PFSK-1 (cell line): ENCODE results near the gene GNAZ.

Source experiments
- FOXP2 ChIP-seq: optimal IDR thresholded peaks from 2 replicates; pipeline ENCODE3; 2011; ENCODE audit warnings: borderline replicate concordance, control low read depth, inconsistent platforms; ENCODE audit not compliant: insufficient read depth; ENCODE audit errors: extremely low read length, extremely low read depth
- POLR2AphosphoS5 ChIP-seq: IDR thresholded peaks from 2 replicates; pipeline ENCODE4 v1.6.1; 2012; ENCODE audit warnings: low read depth, mild to moderate bottlenecking, control low read depth, low read length, moderate library complexity
- SIN3A ChIP-seq: IDR thresholded peaks from 2 replicates; pipeline ENCODE4 v1.6.1; 2012; ENCODE audit warnings: mild to moderate bottlenecking, low read length, moderate library complexity, borderline replicate concordance; ENCODE audit not compliant: insufficient read depth
- TAF1 ChIP-seq: IDR thresholded peaks from 2 replicates; pipeline ENCODE4 v1.6.1; 2012; ENCODE audit warnings: low read length, control low read depth, borderline replicate concordance; ENCODE audit not compliant: insufficient read depth
- TF ChIP-seq, protein P1 (sequence below), 2 experiments: IDR thresholded peaks; 2 replicates each; pipeline versions ENCODE4 v1.6.1 to v1.8.0; 2011 to 2012; ENCODE audit warnings: low read depth in 2 of 2, low read length in 2 of 2, control low read depth in 1 of 2, inconsistent platforms in 1 of 2, mild to moderate bottlenecking in 1 of 2, moderate library complexity in 1 of 2; ENCODE audit not compliant: insufficient read depth in 1 of 2

GNAZ gene

DNA sequence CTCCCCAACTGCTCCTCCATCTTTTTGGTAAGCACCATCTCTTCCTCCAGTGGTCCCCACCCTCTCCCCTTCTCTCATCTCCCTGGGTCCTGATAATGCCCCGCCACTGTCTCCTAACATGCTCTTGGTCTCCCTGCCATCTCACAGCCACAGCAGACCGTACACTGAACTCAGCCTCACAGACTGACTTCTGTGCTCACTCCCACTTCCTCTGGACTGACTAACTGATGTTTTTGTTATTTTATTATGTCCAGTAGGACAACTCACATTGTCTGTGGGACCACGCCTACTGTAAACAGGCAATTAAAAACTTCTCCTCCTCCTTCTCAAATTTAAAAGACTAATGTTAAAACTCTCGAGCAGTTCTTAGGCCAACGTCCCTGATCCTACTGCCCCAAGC lies 2.6 kb upstream of the GNAZ start:
- TF ChIP-seq FOXP2 (no peak), TAF1 (no peak), SIN3A (no peak), POLR2AphosphoS5 (no peak)

DNA sequence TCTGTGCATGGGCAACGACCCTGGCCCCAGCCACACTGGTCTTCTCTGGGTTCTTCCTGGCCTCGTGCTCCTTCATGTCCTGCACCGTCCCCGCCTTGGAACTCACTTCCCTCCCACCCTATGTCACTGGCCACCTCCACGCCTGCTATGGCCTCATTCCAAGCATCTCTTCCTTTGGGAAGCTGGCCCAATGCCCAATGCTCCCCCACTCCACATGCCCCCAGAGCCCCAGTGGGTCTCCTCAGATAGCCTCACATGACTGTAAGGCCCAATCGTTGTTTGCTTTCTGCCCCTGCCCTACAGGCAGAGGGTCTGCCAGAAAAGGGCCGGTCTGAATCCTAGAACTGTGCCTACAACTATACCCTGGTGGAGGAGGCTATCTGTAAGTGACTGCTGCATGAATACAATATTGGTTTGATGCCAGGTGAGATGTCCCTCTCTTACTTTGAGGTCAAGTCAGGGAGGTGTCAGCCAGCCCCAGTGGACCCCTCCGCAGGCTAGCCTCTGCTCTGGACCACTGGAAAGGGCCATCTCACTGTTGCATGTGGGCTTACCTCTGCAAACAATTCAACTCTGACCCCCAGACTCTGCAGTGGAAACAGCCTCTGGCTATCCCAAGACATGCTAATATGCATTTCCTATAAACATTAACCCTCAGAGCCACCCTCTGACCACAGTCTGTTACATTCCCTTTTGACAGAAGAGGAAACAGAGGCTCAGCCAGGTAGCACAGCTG lies 2.1 kb upstream of the GNAZ start:
- TF ChIP-seq, protein P1, sequence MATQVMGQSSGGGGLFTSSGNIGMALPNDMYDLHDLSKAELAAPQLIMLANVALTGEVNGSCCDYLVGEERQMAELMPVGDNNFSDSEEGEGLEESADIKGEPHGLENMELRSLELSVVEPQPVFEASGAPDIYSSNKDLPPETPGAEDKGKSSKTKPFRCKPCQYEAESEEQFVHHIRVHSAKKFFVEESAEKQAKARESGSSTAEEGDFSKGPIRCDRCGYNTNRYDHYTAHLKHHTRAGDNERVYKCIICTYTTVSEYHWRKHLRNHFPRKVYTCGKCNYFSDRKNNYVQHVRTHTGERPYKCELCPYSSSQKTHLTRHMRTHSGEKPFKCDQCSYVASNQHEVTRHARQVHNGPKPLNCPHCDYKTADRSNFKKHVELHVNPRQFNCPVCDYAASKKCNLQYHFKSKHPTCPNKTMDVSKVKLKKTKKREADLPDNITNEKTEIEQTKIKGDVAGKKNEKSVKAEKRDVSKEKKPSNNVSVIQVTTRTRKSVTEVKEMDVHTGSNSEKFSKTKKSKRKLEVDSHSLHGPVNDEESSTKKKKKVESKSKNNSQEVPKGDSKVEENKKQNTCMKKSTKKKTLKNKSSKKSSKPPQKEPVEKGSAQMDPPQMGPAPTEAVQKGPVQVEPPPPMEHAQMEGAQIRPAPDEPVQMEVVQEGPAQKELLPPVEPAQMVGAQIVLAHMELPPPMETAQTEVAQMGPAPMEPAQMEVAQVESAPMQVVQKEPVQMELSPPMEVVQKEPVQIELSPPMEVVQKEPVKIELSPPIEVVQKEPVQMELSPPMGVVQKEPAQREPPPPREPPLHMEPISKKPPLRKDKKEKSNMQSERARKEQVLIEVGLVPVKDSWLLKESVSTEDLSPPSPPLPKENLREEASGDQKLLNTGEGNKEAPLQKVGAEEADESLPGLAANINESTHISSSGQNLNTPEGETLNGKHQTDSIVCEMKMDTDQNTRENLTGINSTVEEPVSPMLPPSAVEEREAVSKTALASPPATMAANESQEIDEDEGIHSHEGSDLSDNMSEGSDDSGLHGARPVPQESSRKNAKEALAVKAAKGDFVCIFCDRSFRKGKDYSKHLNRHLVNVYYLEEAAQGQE (IDR thresholded peaks at IDR 0.05; ENCODE audit: insufficient read depth in 1 of 2, low read depth in 2 of 2, low read length in 2 of 2) = no peak
- TF ChIP-seq POLR2AphosphoS5 = no peak
- no peak for TF ChIP-seq TAF1
- no peak for TF ChIP-seq SIN3A
- no peak for TF ChIP-seq FOXP2

DNA sequence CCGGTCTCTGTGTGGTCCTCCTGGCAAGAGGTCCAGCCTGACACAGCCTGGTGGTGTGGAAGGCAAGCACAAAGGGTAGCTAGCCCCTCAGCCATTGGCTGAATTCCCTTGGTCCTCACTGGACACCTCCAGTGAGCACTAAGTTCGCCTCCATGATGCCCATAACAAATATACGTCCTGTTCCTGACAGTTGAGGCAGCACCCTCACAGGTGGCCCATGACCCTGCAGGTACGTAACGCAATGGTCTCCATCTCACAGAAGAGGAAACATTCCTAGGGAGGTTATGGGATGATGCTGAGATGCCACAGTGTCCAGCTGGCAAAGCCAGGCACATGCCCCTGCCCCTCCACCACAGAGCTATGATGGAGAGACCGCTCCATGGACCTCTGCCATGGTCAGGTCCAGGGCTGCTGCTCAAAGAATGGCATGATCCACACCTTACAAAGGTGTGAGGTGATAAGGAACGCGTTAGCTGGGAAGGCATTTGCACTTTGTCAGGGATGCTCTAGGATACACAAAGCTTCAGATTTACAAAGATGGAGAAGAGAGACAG lies 1.4 kb upstream of the GNAZ start:
- no peak for TF ChIP-seq TAF1
- TF ChIP-seq, protein P1 (IDR thresholded peaks at IDR 0.05; ENCODE audit: insufficient read depth in 1 of 2, low read depth in 2 of 2, low read length in 2 of 2) = no peak

DNA sequence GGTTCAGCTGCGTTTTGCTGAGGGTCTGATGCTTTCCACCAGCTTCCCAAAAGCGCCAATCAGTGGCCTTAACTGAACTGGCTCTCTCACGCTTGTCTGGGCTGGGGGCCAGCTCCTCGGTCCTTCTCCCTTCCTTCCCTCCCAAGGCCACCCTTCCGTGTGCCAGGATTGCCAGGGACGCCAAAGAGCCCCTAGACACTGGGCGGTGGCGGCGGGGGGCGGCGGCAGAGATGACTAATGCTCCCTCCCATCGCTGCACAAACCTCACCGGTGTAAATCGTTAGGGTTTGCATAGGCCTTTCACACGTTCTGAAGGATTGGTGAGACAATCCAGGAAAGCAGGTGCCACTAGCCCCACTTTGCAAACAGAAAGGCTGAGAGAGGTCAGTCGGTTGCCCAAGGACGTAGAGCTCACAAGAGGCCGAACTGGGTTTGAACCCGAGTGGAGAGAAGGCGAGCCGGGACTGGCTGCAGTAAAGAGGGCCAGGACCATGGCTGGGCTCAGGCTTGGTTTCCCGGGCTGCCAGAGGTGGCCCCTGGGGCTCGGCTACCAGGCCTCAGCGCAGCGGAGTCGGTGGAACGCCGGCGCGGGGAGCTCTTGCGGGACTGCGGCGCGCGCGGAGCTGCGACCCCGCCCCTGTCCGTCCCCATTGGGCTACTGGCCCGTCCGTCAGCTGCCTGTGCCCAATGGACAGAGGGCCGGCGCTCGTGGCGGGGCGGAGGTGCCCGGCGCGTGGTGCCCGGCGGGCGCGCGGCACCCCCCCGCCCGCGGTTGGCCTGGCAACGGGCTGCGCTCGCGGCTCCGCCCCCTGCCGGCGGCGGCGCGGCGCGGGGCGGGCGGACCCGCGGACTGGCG lies 589 bp upstream of the GNAZ start:
- TF ChIP-seq, protein P1 (IDR thresholded peaks at IDR 0.05; ENCODE audit: insufficient read depth in 1 of 2, low read depth in 2 of 2, low read length in 2 of 2) = no peak
- no peak for TF ChIP-seq SIN3A
- TF ChIP-seq TAF1 = no peak
- no peak for TF ChIP-seq POLR2AphosphoS5
- no peak for TF ChIP-seq FOXP2

DNA sequence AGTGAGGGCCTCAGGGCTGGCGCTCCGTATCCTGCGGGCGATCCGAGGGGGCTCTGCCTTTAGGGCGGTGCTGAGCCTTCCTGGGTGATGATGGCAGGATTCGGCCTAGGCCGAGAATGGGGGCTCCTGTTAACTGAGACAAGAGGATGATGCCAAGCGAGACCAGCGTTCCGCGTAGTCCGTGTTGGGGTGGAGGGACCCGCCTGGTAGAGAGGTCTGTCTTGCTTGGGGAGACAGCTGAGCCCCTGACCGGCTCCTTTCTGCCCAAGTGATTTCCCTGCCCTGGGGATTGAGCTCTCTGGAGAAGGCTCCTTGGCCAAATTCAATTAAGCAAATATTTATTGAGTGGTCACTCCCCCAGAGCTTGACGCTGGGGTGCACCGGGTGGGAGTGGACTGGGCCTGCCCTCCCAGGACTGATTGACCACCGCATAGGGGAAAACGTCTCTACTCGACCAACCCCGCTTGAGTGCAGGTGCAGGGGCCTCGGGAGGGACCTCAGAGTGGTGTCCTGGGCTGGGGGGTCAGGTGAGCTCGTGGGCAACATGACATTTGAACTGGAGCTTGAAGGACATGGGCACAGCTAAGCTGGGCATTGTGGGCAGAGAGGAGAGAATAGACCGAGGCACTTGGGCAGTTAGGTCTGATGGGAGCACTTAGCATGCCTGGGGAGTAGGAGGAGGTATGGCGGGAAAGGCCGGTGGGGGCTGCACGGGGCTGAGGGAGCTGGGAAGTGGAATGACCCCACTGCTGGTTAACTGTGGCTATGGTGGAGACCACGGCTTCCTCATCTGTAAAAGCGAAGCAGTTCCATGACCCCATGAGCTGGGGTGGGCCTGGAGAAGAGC lies 1.1 kb downstream of the GNAZ start:
- TF ChIP-seq FOXP2 = no peak
- no peak for TF ChIP-seq POLR2AphosphoS5
- TF ChIP-seq SIN3A = no peak
- TF ChIP-seq, protein P1 (IDR thresholded peaks at IDR 0.05; ENCODE audit: insufficient read depth in 1 of 2, low read depth in 2 of 2, low read length in 2 of 2) = no peak
